Endodermal cell (in vitro differentiated cells): ENCODE data around the gene SOWAHD. TPM values are rescaled to one million over a fixed set of nuclear protein-coding genes. Genes with fewer than 3 reads are reported as not detected.

Experiments used
- DNase-seq: peaks from one replicate; pipeline ENCODE4 v3.0.0-alpha.2; 2017
- H3K27ac ChIP-seq: 2 replicates; pipeline ENCODE4 v1.5.1; 2013; ENCODE audit warnings: mild to moderate bottlenecking, low read depth, low read length, moderate library complexity
- H3K27me3 ChIP-seq: 2 replicates; pipeline ENCODE4 v1.6.1; 2013; ENCODE audit warnings: mild to moderate bottlenecking, low read length, moderate library complexity; ENCODE audit not compliant: insufficient read depth, control insufficient read depth, poor library complexity, severe bottlenecking
- H3K36me3 ChIP-seq: 2 replicates; pipeline ENCODE4 v1.7.0; 2013; ENCODE audit warnings: mild to moderate bottlenecking, low read length, moderate library complexity; ENCODE audit not compliant: control insufficient read depth, insufficient read depth
- H3K4me1 ChIP-seq: one replicate; pipeline ENCODE4 v1.7.0; 2013; ENCODE audit warnings: low read length; ENCODE audit not compliant: control insufficient read depth, insufficient read depth
- H3K4me3 ChIP-seq: 2 replicates; pipeline ENCODE4 v1.5.1; 2013; ENCODE audit warnings: mild to moderate bottlenecking, low read length, moderate library complexity
- H3K9ac ChIP-seq: 2 replicates; pipeline ENCODE4 v1.6.1; 2013; ENCODE audit warnings: mild to moderate bottlenecking, low read length, moderate library complexity; ENCODE audit not compliant: poor library complexity, severe bottlenecking; ENCODE audit errors: extremely low read depth
- H3K9me3 ChIP-seq: 2 replicates; pipeline ENCODE4 v1.6.1; 2013; ENCODE audit warnings: mild to moderate bottlenecking, low read length, moderate library complexity; ENCODE audit not compliant: control insufficient read depth
- H3K27ac Mint-ChIP-seq: 2 replicates; pipeline ENCODE4 v1.8.0; 2020; ENCODE audit warnings: mixed read lengths
- H3K27me3 Mint-ChIP-seq: 2 replicates; pipeline ENCODE4 v1.8.0; 2021; ENCODE audit warnings: mild to moderate bottlenecking, mixed read lengths; ENCODE audit not compliant: insufficient read depth
- H3K36me3 Mint-ChIP-seq: 2 replicates; pipeline ENCODE4 v1.8.0; 2020; ENCODE audit warnings: low read depth, mixed read lengths
- H3K4me1 Mint-ChIP-seq: 2 replicates; pipeline ENCODE4 v1.8.0; 2020; ENCODE audit warnings: mixed read lengths
- H3K4me3 Mint-ChIP-seq: 2 replicates; pipeline ENCODE4 v1.8.0; 2020; ENCODE audit warnings: mild to moderate bottlenecking, moderate library complexity, mixed read lengths
- H3K9me3 Mint-ChIP-seq: 2 replicates; pipeline ENCODE4 v1.8.0; 2020; ENCODE audit warnings: mild to moderate bottlenecking, mixed read lengths
- WGBS, 2 experiments: methylation state at CpG; one replicate each; pipeline versions ENCODE4 v1.1.5 to v1.1.7; 2013; ENCODE audit warnings: missing lambda C conversion rate in 2 of 2, mixed read lengths in 1 of 2; ENCODE audit not compliant: insufficient coverage in 1 of 2, insufficient read length in 1 of 2; 5-methylcytosine and 5-hydroxymethylcytosine counted together
- total RNA-seq, 2 donors: library from RNA; stranded (reverse); fragmentation: NEBNext Ultra II Directional in 1 of 2; extraction: Animal tissue kit (Norgen Biotek cat#: 25700) in 1 of 2; gene quantifications; 2 replicates in 1 of 2; 3 replicates in 1 of 2; pipeline ENCODE4 v1.2.1, GENCODE V29; 2021
- TF ChIP-seq, protein P1 (sequence below): fragments of 200-600 bp; sonication (generic); conservative IDR thresholded peaks from 2 replicates; pipeline ENCODE4 v1.5.0; 2021; ENCODE audit warnings: antibody characterized with exemption, mild to moderate bottlenecking

Gene SOWAHD
- total RNA-seq, 2 donors from 2014 or later, result 1.7 to 2.7 TPM

DNA sequence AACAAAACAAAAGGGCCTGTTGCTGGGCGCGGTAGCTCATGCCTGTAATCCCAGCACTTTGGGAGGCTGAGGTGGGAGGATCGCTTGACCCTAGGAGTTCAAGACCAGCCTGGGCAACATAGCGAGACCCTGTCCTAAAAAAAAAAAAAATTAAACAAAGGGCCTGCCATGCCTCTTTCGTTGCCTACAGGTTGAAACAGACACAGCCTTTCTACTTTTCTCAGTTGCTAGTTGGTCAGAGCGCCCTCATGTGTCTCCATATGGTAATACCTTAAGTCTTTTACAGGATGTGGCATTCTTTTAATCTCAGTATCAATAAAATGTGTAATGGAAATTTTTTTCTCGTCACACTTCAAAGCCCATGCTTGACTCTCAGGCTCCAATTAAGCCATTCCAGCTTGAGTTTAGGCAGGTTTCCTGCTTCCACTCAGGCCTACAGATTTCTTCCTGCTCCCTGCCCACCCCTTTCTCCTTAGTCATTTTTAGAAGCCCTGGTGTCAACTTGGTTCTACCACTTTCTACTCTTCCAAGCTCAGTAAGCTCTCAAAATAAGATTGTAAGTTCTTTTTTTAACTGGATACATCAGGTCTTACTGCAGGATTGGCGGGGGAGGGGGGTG lies 4.6 kb upstream of the SOWAHD start:
- H3K36me3 Mint-ChIP-seq, result no peaks in the 10 kb centered on the region
- H3K9me3 Mint-ChIP-seq, result peaks cover 68% of the 10 kb centered on the region
- Histone ChIP-seq H3K4me3 (no peak overlapping the region), H3K4me1 (no peaks in the 10 kb centered on the region), H3K36me3 (no peaks in the 10 kb centered on the region), H3K9ac (no peak overlapping the region), H3K27me3 (no peaks in the 10 kb centered on the region), H3K27ac (no peak overlapping the region), H3K9me3 (no peaks in the 10 kb centered on the region)
- TF ChIP-seq, protein P1, sequence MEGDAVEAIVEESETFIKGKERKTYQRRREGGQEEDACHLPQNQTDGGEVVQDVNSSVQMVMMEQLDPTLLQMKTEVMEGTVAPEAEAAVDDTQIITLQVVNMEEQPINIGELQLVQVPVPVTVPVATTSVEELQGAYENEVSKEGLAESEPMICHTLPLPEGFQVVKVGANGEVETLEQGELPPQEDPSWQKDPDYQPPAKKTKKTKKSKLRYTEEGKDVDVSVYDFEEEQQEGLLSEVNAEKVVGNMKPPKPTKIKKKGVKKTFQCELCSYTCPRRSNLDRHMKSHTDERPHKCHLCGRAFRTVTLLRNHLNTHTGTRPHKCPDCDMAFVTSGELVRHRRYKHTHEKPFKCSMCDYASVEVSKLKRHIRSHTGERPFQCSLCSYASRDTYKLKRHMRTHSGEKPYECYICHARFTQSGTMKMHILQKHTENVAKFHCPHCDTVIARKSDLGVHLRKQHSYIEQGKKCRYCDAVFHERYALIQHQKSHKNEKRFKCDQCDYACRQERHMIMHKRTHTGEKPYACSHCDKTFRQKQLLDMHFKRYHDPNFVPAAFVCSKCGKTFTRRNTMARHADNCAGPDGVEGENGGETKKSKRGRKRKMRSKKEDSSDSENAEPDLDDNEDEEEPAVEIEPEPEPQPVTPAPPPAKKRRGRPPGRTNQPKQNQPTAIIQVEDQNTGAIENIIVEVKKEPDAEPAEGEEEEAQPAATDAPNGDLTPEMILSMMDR, result peak; percentile 72
- H3K4me3 Mint-ChIP-seq, result no peak overlapping the region
- peaks cover 2% of the 10 kb centered on the region for H3K27me3 Mint-ChIP-seq
- H3K4me1 Mint-ChIP-seq, result peaks cover 6% of the 10 kb centered on the region
- 63 to 73% methylated on average over 3 to 7 of the region's 8 CpGs for WGBS, 2 experiments
- no peak overlapping the region for H3K27ac Mint-ChIP-seq
- DNase-seq, result peak; percentile 61

GRCh38 chrX:119755981-119756533 lies 2.3 kb upstream of the SOWAHD start:
- Histone ChIP-seq H3K27ac (no peak overlapping the region), H3K4me1 (no peaks in the 10 kb centered on the region), H3K4me3 (no peak overlapping the region), H3K9ac (no peak overlapping the region), H3K27me3 (peaks cover 13% of the 10 kb centered on the region), H3K36me3 (no peaks in the 10 kb centered on the region), H3K9me3 (no peaks in the 10 kb centered on the region)
- no peak overlapping the region for H3K27ac Mint-ChIP-seq
- no peaks in the 10 kb centered on the region for H3K36me3 Mint-ChIP-seq
- H3K4me3 Mint-ChIP-seq, result no peak overlapping the region
- TF ChIP-seq, protein P1, result no peak
- peaks cover 65% of the 10 kb centered on the region for H3K9me3 Mint-ChIP-seq
- WGBS, 2 experiments, result 85 to 87% methylated on average over 3 to 6 of the region's 7 CpGs
- H3K4me1 Mint-ChIP-seq, result peaks cover 6% of the 10 kb centered on the region
- DNase-seq, result no peak
- peaks cover 19% of the 10 kb centered on the region for H3K27me3 Mint-ChIP-seq

- TF ChIP-seq, protein P1, result no peak
- peaks cover 13% of the 10 kb centered on the region for H3K27me3 ChIP-seq
- no peak overlapping the region for H3K9ac ChIP-seq
- no peaks in the 10 kb centered on the region for H3K9me3 ChIP-seq
- H3K36me3 ChIP-seq, result no peaks in the 10 kb centered on the region
- Mint-ChIP-seq H3K27ac (peak overlapping the region; percentile 93), H3K4me3 (peak overlapping the region; percentile 66), H3K4me1 (peaks cover 6% of the 10 kb centered on the region), H3K9me3 (peaks cover 65% of the 10 kb centered on the region), H3K36me3 (no peaks in the 10 kb centered on the region), H3K27me3 (peaks cover 19% of the 10 kb centered on the region)
- DNase-seq, result no peak
- H3K27ac ChIP-seq, result no peak overlapping the region
- 78 to 80% methylated on average over 2 to 9 of the region's 10 CpGs for WGBS, 2 experiments
- no peaks in the 10 kb centered on the region for H3K4me1 ChIP-seq
- peak overlapping the region; percentile 67 for H3K4me3 ChIP-seq
Measured at GRCh38 chrX:119756926-119757635, 1.3 kb upstream of the SOWAHD start.
